ENCODE data around the gene FZD2. TPM values are rescaled to one million over a fixed set of nuclear protein-coding genes. Genes with fewer than 3 reads are reported as not detected.

FZD2 gene
- total and polyA plus RNA-seq, 8 donors: 0.16 to 3.6 (median 0.95) TPM

- no peak for DNase-seq
- Histone ChIP-seq H3K27me3 (no peaks in the 10 kb centered on the region), H3K27ac (no peak overlapping the region), H3K4me1 (no peaks in the 10 kb centered on the region), H3K4me3 (no peak overlapping the region), H3K36me3 (no peaks in the 10 kb centered on the region), H3K9me3 (no peaks in the 10 kb centered on the region)
- ATAC-seq: no peak
- FAIRE-seq: no peak
- intact Hi-C loops (cut with DNase I): no loop called here
- whole genome bisulfite sequencing, 2 donors: 91 to 92% methylated on average over 1 of the region's 1 CpG
- no peak for TF ChIP-seq CTCF (IDR thresholded peaks at IDR 0.05)
These were observed 30.2 kb upstream of the FZD2 start for GRCh38 chr17:44527102-44527501.

GRCh38 chr17:44527954-44528353, 29.3 kb upstream of the FZD2 start:
- 85 to 92% methylated on average over 28 of the region's 28 CpGs for whole genome bisulfite sequencing, 2 donors
- no peak for ATAC-seq
- no peaks in the 10 kb centered on the region for H3K27me3 ChIP-seq
- TF ChIP-seq CTCF (IDR thresholded peaks at IDR 0.05): no peak
- no peaks in the 10 kb centered on the region for H3K4me1 ChIP-seq
- intact Hi-C loops (cut with DNase I): no loop called here
- no peaks in the 10 kb centered on the region for H3K9me3 ChIP-seq
- no peak overlapping the region for H3K4me3 ChIP-seq
- no peak for FAIRE-seq
- DNase-seq: peak in 1 of 6 donors; percentile 58
- no peak overlapping the region for H3K27ac ChIP-seq
- no peaks in the 10 kb centered on the region for H3K36me3 ChIP-seq

GRCh38 chr17:44529864-44530263, 27.4 kb upstream of the FZD2 start:
- TF ChIP-seq CTCF (IDR thresholded peaks at IDR 0.05): no peak
- Histone ChIP-seq H3K4me3 (no peak overlapping the region), H3K27me3 (no peaks in the 10 kb centered on the region), H3K27ac (no peak overlapping the region), H3K36me3 (no peaks in the 10 kb centered on the region), H3K9me3 (no peaks in the 10 kb centered on the region), H3K4me1 (no peaks in the 10 kb centered on the region)
- intact Hi-C loops (cut with DNase I): loop anchor here in 1 of 3 donors (5.0 kb wide), 1 partner anchor 107 kb away; no protein-coding TSS in a partner anchor
- WGBS, 2 donors: 52 to 74% methylated on average over 3 of the region's 3 CpGs
- DNase-seq (no peak), ATAC-seq (no peak), FAIRE-seq (no peak)

GRCh38 chr17:44530896-44531418, 26.3 kb upstream of the FZD2 start:
- Histone ChIP-seq H3K36me3 (no peaks in the 10 kb centered on the region), H3K9me3 (no peaks in the 10 kb centered on the region), H3K4me1 (no peaks in the 10 kb centered on the region), H3K27me3 (no peaks in the 10 kb centered on the region), H3K27ac (no peak overlapping the region), H3K4me3 (no peak overlapping the region)
- 57 to 70% methylated on average over 4 to 7 of the region's 7 CpGs for WGBS, 2 donors
- TF ChIP-seq CTCF (IDR thresholded peaks at IDR 0.05): no peak
- ATAC-seq (no peak), FAIRE-seq (no peak), DNase-seq (no peak)
- intact Hi-C loops (cut with DNase I): loop anchor here in 1 of 3 donors (5.0 kb wide), 1 partner anchor 106 kb away; no protein-coding TSS in a partner anchor

GRCh38 chr17:44533533-44534246, 23.6 kb upstream of the FZD2 start:
- peak; percentile 83 to 93 (median 88) for TF ChIP-seq CTCF (IDR thresholded peaks at IDR 0.05)
- H3K9me3 ChIP-seq: no peaks in the 10 kb centered on the region
- peak; percentile 64 to 97 (median 83) for DNase-seq
- no peaks in the 10 kb centered on the region for H3K36me3 ChIP-seq
- H3K27me3 ChIP-seq: no peaks in the 10 kb centered on the region
- H3K27ac ChIP-seq: no peak overlapping the region
- H3K4me1 ChIP-seq: no peaks in the 10 kb centered on the region
- WGBS, 2 donors: 33 to 41% methylated on average over 21 of the region's 21 CpGs
- ATAC-seq: peak; percentile 82 to 96 (median 94)
- no peak for FAIRE-seq
- no peak overlapping the region for H3K4me3 ChIP-seq
- intact Hi-C loops (cut with DNase I): loop anchor here in 1 of 3 donors (5.0 kb wide), 1 partner anchor 104 kb away; no protein-coding TSS in a partner anchor

Measured in pancreas (tissue), 10 donors.